Fibroblast of the aortic adventitia (primary cell): ENCODE results near the gene CDH23. TPM values are rescaled to one million over a fixed set of nuclear protein-coding genes. Genes with fewer than 3 reads are reported as not detected.

Source experiments
- DNase-seq: peaks from one replicate; pipeline ENCODE4 v3.0.0-alpha.2; 2010; ENCODE audit warnings: low read depth
- H3K4me3 ChIP-seq: 2 replicates; pipeline ENCODE4 v1.5.1; 2011; ENCODE audit warnings: low read depth, mild to moderate bottlenecking, control low read depth, low read length, moderate library complexity
- CTCF ChIP-seq: IDR thresholded peaks from 2 replicates; pipeline ENCODE4 v1.5.1; 2011; ENCODE audit warnings: mild to moderate bottlenecking, low read length, control low read depth, inconsistent platforms; ENCODE audit not compliant: insufficient read depth
- total RNA-seq: library from RNA; depleted of rRNA; stranded (reverse); fragments of >200 nt; gene quantifications from 2 replicates; pipeline ENCODE4 v1.2.3, GENCODE V29; 2012; ENCODE audit warnings: low replicate concordance

Gene CDH23
- total RNA-seq, 1 donor, result 0.27 TPM

GRCh38 chr10:71530781-71531180 lies 134.1 kb downstream of the CDH23 start:
- DNase-seq, result no peak
- TF ChIP-seq CTCF, result no peak
- no peak overlapping the region for H3K4me3 ChIP-seq

DNA sequence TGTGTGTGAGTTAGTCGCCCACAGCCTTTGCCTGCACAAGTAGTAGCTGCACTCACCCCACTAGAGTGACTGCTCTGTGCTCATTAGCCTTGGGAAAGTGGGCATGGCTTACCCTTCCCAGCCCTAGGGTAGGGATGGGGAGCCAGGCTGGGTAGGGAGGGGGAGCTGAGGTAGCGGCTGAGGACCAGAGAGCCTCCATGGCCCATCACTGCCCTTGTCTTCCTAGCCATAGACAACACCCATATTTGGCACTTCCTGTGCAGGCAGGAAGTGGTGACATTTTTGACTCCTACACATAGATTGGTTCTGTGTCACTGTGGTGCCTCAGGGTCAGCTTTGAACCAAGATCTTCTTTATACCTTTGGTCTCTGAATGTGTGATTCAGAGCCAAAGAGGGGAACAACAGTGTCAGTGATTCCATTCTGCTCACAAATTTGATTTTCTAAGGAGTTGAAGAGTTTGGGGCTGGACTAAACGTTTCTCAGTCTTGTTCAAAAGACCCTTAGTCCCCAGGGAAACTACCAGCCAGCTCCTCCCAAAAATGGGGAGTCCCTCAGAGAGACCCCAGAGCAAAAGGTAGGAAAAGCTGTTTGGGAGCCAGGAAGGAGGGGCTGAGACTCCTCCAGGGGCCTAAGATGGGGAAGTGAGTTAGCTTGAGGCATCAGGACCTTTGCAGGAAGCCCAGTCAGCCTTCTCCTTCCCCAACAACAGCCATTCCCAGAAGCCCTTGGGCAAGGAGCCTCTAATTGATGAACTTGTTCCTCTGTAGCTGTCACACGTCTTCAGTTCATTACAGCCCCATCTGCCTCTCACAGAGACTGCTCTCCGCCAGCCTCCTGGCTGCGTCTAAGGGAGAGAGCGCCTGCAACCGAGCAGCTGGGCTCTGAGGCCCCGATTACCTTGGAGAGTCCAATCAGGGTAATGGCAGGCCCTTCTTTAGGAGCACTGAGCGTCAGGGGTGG lies 135.0 kb downstream of the CDH23 start:
- no peak overlapping the region for H3K4me3 ChIP-seq
- TF ChIP-seq CTCF, result no peak
- no peak for DNase-seq

GRCh38 chr10:71532878-71533277 lies 136.2 kb downstream of the CDH23 start:
- DNase-seq, result no peak
- H3K4me3 ChIP-seq, result no peak overlapping the region
- no peak for TF ChIP-seq CTCF

- DNase-seq, result no peak
- TF ChIP-seq CTCF, result no peak
- no peak overlapping the region for H3K4me3 ChIP-seq
Observed at GRCh38 chr10:71533936-71534335, 137.2 kb downstream of the CDH23 start.

- TF ChIP-seq CTCF, result no peak
- H3K4me3 ChIP-seq, result no peak overlapping the region
- no peak for DNase-seq
Observed at GRCh38 chr10:71534568-71535194, 138.0 kb downstream of the CDH23 start.

DNA sequence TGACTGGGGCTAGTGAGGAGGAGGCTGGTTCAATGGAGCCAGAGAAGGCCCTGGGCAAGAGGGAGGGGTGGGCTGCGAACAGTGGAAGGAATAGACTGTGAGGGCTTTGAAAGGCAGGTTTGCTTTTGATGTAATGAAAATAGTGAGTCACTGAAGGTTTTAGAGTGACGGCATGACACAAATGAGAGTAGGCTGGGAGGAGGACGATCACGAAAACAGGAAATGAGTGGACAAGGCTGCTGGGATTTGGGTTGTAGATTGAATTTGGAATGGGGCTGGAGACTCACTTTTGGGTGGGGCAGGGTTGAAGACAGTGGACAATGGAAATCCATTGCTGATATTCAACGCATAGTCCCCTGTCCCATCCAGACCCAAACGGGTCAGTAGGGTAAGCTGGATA lies 139.6 kb downstream of the CDH23 start:
- no peak overlapping the region for H3K4me3 ChIP-seq
- peak; percentile 20 for DNase-seq
- TF ChIP-seq CTCF, result no peak
